Neuronal stem cell (in vitro differentiated cells): Measurements from ENCODE around the gene ITGAL.

Experiments
- DNase-seq: peaks from one replicate; pipeline ENCODE4 v3.0.0-alpha.2; 2013; ENCODE audit warnings: low spot score
- H2AFZ ChIP-seq: one replicate; pipeline ENCODE4 v1.6.1; 2013; ENCODE audit warnings: mild to moderate bottlenecking, low read length, inconsistent platforms
- H2AK5ac ChIP-seq: 2 replicates; pipeline ENCODE4 v1.6.1; 2013; ENCODE audit warnings: low read depth, mild to moderate bottlenecking, inconsistent platforms, low read length, moderate library complexity, mixed read lengths
- H2BK120ac ChIP-seq: 2 replicates; pipeline ENCODE4 v1.6.1; 2013; ENCODE audit warnings: low read depth, mild to moderate bottlenecking, inconsistent platforms, low read length, moderate library complexity, mixed read lengths
- H2BK12ac ChIP-seq: one replicate; pipeline ENCODE4 v1.6.1; 2013; ENCODE audit warnings: low read length, inconsistent platforms
- H2BK15ac ChIP-seq: 2 replicates; pipeline ENCODE4 v1.6.1; 2013; ENCODE audit warnings: mild to moderate bottlenecking, low read length, inconsistent platforms, mixed read lengths
- H2BK5ac ChIP-seq: one replicate; pipeline ENCODE4 v1.6.1; 2013; ENCODE audit warnings: inconsistent platforms, mild to moderate bottlenecking, low read length, moderate library complexity
- H3K14ac ChIP-seq: one replicate; pipeline ENCODE4 v1.6.1; 2013; ENCODE audit warnings: low read length, inconsistent platforms
- H3K18ac ChIP-seq: 2 replicates; pipeline ENCODE4 v1.6.1; 2013; ENCODE audit warnings: low read length, inconsistent platforms
- H3K23ac ChIP-seq: 2 replicates; pipeline ENCODE4 v1.6.1; 2013; ENCODE audit warnings: low read depth, mild to moderate bottlenecking, mixed read lengths, low read length, inconsistent platforms; ENCODE audit not compliant: poor library complexity
- H3K27ac ChIP-seq: replicated peaks from 3 replicates; pipeline ENCODE4 v1.5.1; 2013; ENCODE audit warnings: low read length, inconsistent platforms
- H3K27me3 ChIP-seq, 3 experiments: 2 replicates each; pipeline ENCODE4 v1.6.1; 2013; ENCODE audit warnings: low read length in 3 of 3, mild to moderate bottlenecking in 2 of 3, inconsistent platforms in 1 of 3, low read depth in 1 of 3, mixed read lengths in 1 of 3, moderate library complexity in 1 of 3; ENCODE audit not compliant: control insufficient read depth in 3 of 3, insufficient read depth in 3 of 3
- H3K36me3 ChIP-seq, 2 donors: replicated peaks in 1 of 2; 2 replicates each; pipeline ENCODE4 v1.6.1; 2013; ENCODE audit warnings: low read length in 2 of 2; ENCODE audit not compliant: control insufficient read depth in 2 of 2, insufficient read depth in 2 of 2
- H3K4ac ChIP-seq: 2 replicates; pipeline ENCODE4 v1.6.1; 2013; ENCODE audit warnings: inconsistent platforms, mild to moderate bottlenecking, low read length, moderate library complexity
- H3K4me1 ChIP-seq, 2 donors: 1 replicate in 1 of 2; 2 replicates in 1 of 2; pipeline ENCODE4 v1.6.1; 2013; ENCODE audit warnings: low read length in 2 of 2, low read depth in 1 of 2; ENCODE audit not compliant: control insufficient read depth in 2 of 2, insufficient read depth in 1 of 2
- H3K4me2 ChIP-seq: one replicate; pipeline ENCODE4 v1.6.1; 2013; ENCODE audit warnings: mild to moderate bottlenecking, low read length, inconsistent platforms; ENCODE audit not compliant: insufficient read depth, poor library complexity, severe bottlenecking
- H3K4me3 ChIP-seq, 2 donors: 2 replicates each; pipeline ENCODE4 v1.5.1; 2013; ENCODE audit warnings: low read length in 2 of 2, mild to moderate bottlenecking in 2 of 2, inconsistent platforms in 1 of 2, moderate library complexity in 1 of 2
- H3K79me1 ChIP-seq: one replicate; pipeline ENCODE4 v1.6.1; 2013; ENCODE audit warnings: low read depth, mild to moderate bottlenecking, inconsistent platforms, low read length, moderate library complexity
- H3K9ac ChIP-seq: one replicate; pipeline ENCODE4 v1.6.1; 2013; ENCODE audit warnings: mild to moderate bottlenecking, low read depth, low read length, inconsistent platforms; ENCODE audit not compliant: poor library complexity
- H3K9me3 ChIP-seq, 2 donors: replicated peaks in 1 of 2; 2 replicates each; pipeline versions ENCODE3 to v1.6.1; 2013; ENCODE audit warnings: low read length in 2 of 2, mild to moderate bottlenecking in 2 of 2, inconsistent platforms in 1 of 2, low read depth in 1 of 2, mixed read lengths in 1 of 2, moderate library complexity in 1 of 2; ENCODE audit not compliant: control insufficient read depth in 2 of 2, insufficient read depth in 1 of 2
- H4K8ac ChIP-seq: one replicate; pipeline ENCODE4 v1.6.1; 2013; ENCODE audit warnings: low read depth, mild to moderate bottlenecking, inconsistent platforms, low read length, moderate library complexity
- H4K91ac ChIP-seq: one replicate; pipeline ENCODE4 v1.6.1; 2013; ENCODE audit warnings: low read length, low read depth, mild to moderate bottlenecking, inconsistent platforms; ENCODE audit not compliant: poor library complexity
- WGBS, 2 donors: extraction: QIAGEN DNeasy Blood & Tissue Kit; methylation state at CpG; one replicate each; pipeline ENCODE4 v1.1.7; 2013; ENCODE audit warnings: missing lambda C conversion rate in 2 of 2, mixed read lengths in 1 of 2; ENCODE audit not compliant: insufficient read length in 2 of 2, insufficient replicate concordance in 1 of 2; ENCODE audit errors: extremely low coverage in 2 of 2; 5-methylcytosine and 5-hydroxymethylcytosine counted together

ITGAL gene

DNA sequence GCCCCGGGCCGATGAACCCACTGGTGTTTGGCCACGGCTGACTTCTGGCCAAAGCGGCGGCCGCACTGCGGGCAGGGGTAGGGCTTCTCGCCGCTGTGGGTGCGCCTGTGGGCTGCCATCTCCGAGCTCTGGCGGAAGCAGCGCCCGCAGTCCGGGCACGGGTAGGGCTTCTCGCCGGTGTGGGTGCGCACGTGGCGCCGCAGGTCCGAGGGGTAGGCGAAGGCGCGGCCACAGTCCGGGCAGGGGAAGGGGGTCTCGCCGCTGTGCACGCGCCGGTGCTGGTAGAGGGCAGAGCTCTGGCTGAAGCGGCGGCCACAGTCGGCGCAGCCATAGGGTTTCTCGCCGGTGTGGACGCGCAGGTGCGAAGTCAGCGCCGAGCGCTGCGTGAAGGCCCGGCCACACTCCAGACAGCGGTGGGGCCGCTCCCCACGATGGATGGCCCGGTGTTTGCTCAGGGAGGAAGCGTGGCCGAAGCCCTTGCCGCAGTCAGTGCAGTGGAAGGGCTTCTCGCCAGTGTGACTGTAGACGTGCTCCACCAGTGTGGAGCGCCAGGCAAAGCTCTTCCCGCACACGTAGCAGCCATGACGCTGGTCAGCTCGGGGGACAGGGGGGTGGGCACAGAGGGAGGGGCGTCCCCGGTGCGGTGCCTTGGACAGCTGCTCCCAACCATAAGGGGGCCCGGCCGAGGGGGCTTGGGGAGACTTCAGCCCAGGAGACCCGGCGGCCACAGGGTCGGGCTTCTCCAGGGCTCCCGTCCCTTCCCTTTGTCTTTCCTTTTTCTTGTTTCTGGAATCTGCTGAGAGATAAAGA lies 83.0 kb downstream of the ITGAL start:
- no peak overlapping the region for H3K14ac ChIP-seq
- H3K9ac ChIP-seq, result no peak overlapping the region
- H3K4me2 ChIP-seq, result no peak overlapping the region
- H4K8ac ChIP-seq, result no peak overlapping the region
- H2BK15ac ChIP-seq, result no peak overlapping the region
- no peaks in the 10 kb centered on the region for H3K9me3 ChIP-seq
- H3K23ac ChIP-seq, result no peak overlapping the region
- no peak overlapping the region for H3K18ac ChIP-seq
- peaks cover 6 to 7% of the 10 kb centered on the region in 2 donors for H3K4me1 ChIP-seq
- no peak overlapping the region for H2BK120ac ChIP-seq
- WGBS, 2 donors, result no CpG with 5 or more reads among the region's 69 CpGs
- H3K36me3 ChIP-seq, result peaks cover 13 to 39% of the 10 kb centered on the region in 2 donors
- H3K27ac ChIP-seq, result no peak overlapping the region
- H3K4me3 ChIP-seq, result no peak overlapping the region
- H3K79me1 ChIP-seq, result peaks cover 11% of the 10 kb centered on the region
- H3K4ac ChIP-seq, result no peak overlapping the region
- H2BK12ac ChIP-seq, result no peak overlapping the region
- H2AK5ac ChIP-seq, result no peak overlapping the region
- no peak for DNase-seq
- no peaks in the 10 kb centered on the region for H3K27me3 ChIP-seq
- no peak overlapping the region for H2AFZ ChIP-seq
- H2BK5ac ChIP-seq, result no peak overlapping the region
- H4K91ac ChIP-seq, result no peak overlapping the region

- no peak overlapping the region for H2AFZ ChIP-seq
- peak overlapping the region; percentile 60 for H3K9ac ChIP-seq
- no peak overlapping the region for H2BK120ac ChIP-seq
- no peak overlapping the region for H3K27ac ChIP-seq
- H2AK5ac ChIP-seq, result no peak overlapping the region
- peaks cover 6 to 7% of the 10 kb centered on the region in 2 donors for H3K4me1 ChIP-seq
- no peaks in the 10 kb centered on the region for H3K9me3 ChIP-seq
- peak overlapping the region; percentile 65 for H4K8ac ChIP-seq
- H3K18ac ChIP-seq, result no peak overlapping the region
- peaks cover 0 to 2% (median 0%) of the 10 kb centered on the region in 3 experiments for H3K27me3 ChIP-seq
- H3K4me2 ChIP-seq, result no peak overlapping the region
- peaks cover 11% of the 10 kb centered on the region for H3K79me1 ChIP-seq
- no peak overlapping the region for H3K4me3 ChIP-seq
- no peak overlapping the region for H4K91ac ChIP-seq
- H3K36me3 ChIP-seq, result peaks cover 13 to 39% of the 10 kb centered on the region in 2 donors
- no peak overlapping the region for H2BK12ac ChIP-seq
- H2BK15ac ChIP-seq, result no peak overlapping the region
- WGBS, 2 donors, result no CpG with 5 or more reads among the region's 10 CpGs
- no peak overlapping the region for H3K4ac ChIP-seq
- no peak overlapping the region for H2BK5ac ChIP-seq
- peak overlapping the region; percentile 31 for H3K23ac ChIP-seq
- DNase-seq, result no peak
- H3K14ac ChIP-seq, result no peak overlapping the region
Measured at GRCh38 chr16:30556125-30556473, 83.6 kb downstream of the ITGAL start.

GRCh38 chr16:30557707-30557956 lies 85.1 kb downstream of the ITGAL start:
- H3K79me1 ChIP-seq, result peaks cover 10% of the 10 kb centered on the region
- peaks cover 0 to 7% (median 0%) of the 10 kb centered on the region in 3 experiments for H3K27me3 ChIP-seq
- peak overlapping the region; percentile 99 for H2BK5ac ChIP-seq
- H4K91ac ChIP-seq, result peak overlapping the region; percentile 94
- H4K8ac ChIP-seq, result no peak overlapping the region
- peak; percentile 17 for DNase-seq
- no peak overlapping the region for H2BK12ac ChIP-seq
- peak overlapping the region; percentile 95 for H2AFZ ChIP-seq
- peak overlapping the region; percentile 76 for H2BK120ac ChIP-seq
- H2AK5ac ChIP-seq, result peak overlapping the region; percentile 78
- peaks cover 12 to 39% of the 10 kb centered on the region in 2 donors for H3K36me3 ChIP-seq
- H3K18ac ChIP-seq, result peak overlapping the region; percentile 94
- no peaks in the 10 kb centered on the region for H3K9me3 ChIP-seq
- no peak overlapping the region for H3K4ac ChIP-seq
- peak overlapping the region; percentile 96 for H3K23ac ChIP-seq
- H3K4me1 ChIP-seq, result peaks cover 6 to 7% of the 10 kb centered on the region in 2 donors
- H3K14ac ChIP-seq, result peak overlapping the region; percentile 82
- no peak overlapping the region for H2BK15ac ChIP-seq
- peak overlapping the region; percentile 85 to 95 for H3K4me3 ChIP-seq
- WGBS, 2 donors, result no CpG with 5 or more reads among the region's 17 CpGs
- H3K4me2 ChIP-seq, result peak overlapping the region; percentile 87
- peak overlapping the region; percentile 95 for H3K27ac ChIP-seq
- H3K9ac ChIP-seq, result peak overlapping the region; percentile 94

- peak within 1 kb of the TSS; percentile 85 to 95 for H3K4me3 ChIP-seq
- H2BK5ac ChIP-seq, result peak within 1 kb of the TSS; percentile 99
- H2AK5ac ChIP-seq, result peak within 1 kb of the TSS; percentile 98
- peak within 1 kb of the TSS; percentile 87 for H3K4me2 ChIP-seq
- H3K18ac ChIP-seq, result peak within 1 kb of the TSS; percentile 94
- peak within 1 kb of the TSS; percentile 16 for H2BK12ac ChIP-seq
- peak within 1 kb of the TSS; percentile 82 for H2BK15ac ChIP-seq
- H3K4me1 ChIP-seq, result peaks cover 6 to 7% of the 10 kb centered on the region in 2 donors
- no peak within 1 kb of the TSS for H4K8ac ChIP-seq
- peaks cover 11 to 34% of the 10 kb centered on the region in 2 donors for H3K36me3 ChIP-seq
- peak within 1 kb of the TSS; percentile 95 for H3K27ac ChIP-seq
- peak within 1 kb of the TSS; percentile 96 for H3K23ac ChIP-seq
- H2AFZ ChIP-seq, result peak within 1 kb of the TSS; percentile 95
- H3K9me3 ChIP-seq, result no peaks in the 10 kb centered on the region
- peaks cover 0 to 7% (median 0%) of the 10 kb centered on the region in 3 experiments for H3K27me3 ChIP-seq
- peaks cover 9% of the 10 kb centered on the region for H3K79me1 ChIP-seq
- no CpG with 5 or more reads among the region's 74 CpGs for WGBS, 2 donors
- peak within 1 kb of the TSS; percentile 76 for H2BK120ac ChIP-seq
- H3K9ac ChIP-seq, result peak within 1 kb of the TSS; percentile 94
- peak; percentile 95 for DNase-seq
- peak within 1 kb of the TSS; percentile 94 for H4K91ac ChIP-seq
- peak within 1 kb of the TSS; percentile 82 for H3K14ac ChIP-seq
- H3K4ac ChIP-seq, result peak within 1 kb of the TSS; percentile 26
Measured at GRCh38 chr16:30557957-30558788, 85.6 kb downstream of the ITGAL start, which contains the start of gene ZNF764. ZNF764 (minus strand) TSS chr16:30558374; CDS start chr16:30558182, 192 bp downstream.
